Panc1 (cell line): ENCODE data around the gene VWF.

Source experiments
- CTCF ChIP-seq: fragments of 450-650 bp; IDR thresholded peaks from 2 replicates; pipeline ENCODE4 v1.5.1; 2017; ENCODE audit warnings: mild to moderate bottlenecking
- POLR2AphosphoS5 ChIP-seq: IDR thresholded peaks from 2 replicates; pipeline ENCODE4 v1.6.1; 2012; ENCODE audit warnings: mild to moderate bottlenecking, low read depth, low read length, moderate library complexity
- SIN3A ChIP-seq: IDR thresholded peaks from 2 replicates; pipeline ENCODE4 v1.6.1; 2012; ENCODE audit warnings: low read depth, mild to moderate bottlenecking, low read length, moderate library complexity, borderline replicate concordance; ENCODE audit not compliant: insufficient read depth
- TCF7L2 ChIP-seq: IDR thresholded peaks from 2 replicates; pipeline ENCODE4 v1.6.1; 2011; ENCODE audit warnings: mild to moderate bottlenecking, low read depth, low read length, inconsistent platforms
- TF ChIP-seq, protein P1 (sequence below), 2 experiments: IDR thresholded peaks; 2 replicates each; pipeline ENCODE4 v1.6.1; 2011 to 2012; ENCODE audit warnings: low read depth in 2 of 2, control low read depth in 1 of 2, low read length in 1 of 2, mild to moderate bottlenecking in 1 of 2, moderate library complexity in 1 of 2; ENCODE audit not compliant: insufficient read depth in 1 of 2

GRCh38 chr12:5946388-5946787, 178.1 kb downstream of the VWF start:
- TF ChIP-seq CTCF, result no peak
- TF ChIP-seq POLR2AphosphoS5, result no peak
- TF ChIP-seq SIN3A, result no peak
- TF ChIP-seq, protein P1, sequence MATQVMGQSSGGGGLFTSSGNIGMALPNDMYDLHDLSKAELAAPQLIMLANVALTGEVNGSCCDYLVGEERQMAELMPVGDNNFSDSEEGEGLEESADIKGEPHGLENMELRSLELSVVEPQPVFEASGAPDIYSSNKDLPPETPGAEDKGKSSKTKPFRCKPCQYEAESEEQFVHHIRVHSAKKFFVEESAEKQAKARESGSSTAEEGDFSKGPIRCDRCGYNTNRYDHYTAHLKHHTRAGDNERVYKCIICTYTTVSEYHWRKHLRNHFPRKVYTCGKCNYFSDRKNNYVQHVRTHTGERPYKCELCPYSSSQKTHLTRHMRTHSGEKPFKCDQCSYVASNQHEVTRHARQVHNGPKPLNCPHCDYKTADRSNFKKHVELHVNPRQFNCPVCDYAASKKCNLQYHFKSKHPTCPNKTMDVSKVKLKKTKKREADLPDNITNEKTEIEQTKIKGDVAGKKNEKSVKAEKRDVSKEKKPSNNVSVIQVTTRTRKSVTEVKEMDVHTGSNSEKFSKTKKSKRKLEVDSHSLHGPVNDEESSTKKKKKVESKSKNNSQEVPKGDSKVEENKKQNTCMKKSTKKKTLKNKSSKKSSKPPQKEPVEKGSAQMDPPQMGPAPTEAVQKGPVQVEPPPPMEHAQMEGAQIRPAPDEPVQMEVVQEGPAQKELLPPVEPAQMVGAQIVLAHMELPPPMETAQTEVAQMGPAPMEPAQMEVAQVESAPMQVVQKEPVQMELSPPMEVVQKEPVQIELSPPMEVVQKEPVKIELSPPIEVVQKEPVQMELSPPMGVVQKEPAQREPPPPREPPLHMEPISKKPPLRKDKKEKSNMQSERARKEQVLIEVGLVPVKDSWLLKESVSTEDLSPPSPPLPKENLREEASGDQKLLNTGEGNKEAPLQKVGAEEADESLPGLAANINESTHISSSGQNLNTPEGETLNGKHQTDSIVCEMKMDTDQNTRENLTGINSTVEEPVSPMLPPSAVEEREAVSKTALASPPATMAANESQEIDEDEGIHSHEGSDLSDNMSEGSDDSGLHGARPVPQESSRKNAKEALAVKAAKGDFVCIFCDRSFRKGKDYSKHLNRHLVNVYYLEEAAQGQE (IDR thresholded peaks at IDR 0.05; ENCODE audit: insufficient read depth in 1 of 2, low read depth in 2 of 2, low read length in 1 of 2), result no peak
- TF ChIP-seq TCF7L2, result no peak
